Endothelial cell of umbilical vein (primary cell): Measurements from ENCODE around the gene GEMIN4. TPM values are rescaled to one million over a fixed set of nuclear protein-coding genes. Genes with fewer than 3 reads are reported as not detected.
A peak's percentile ranks its signal among the peaks of the same experiment; 100 is the strongest.

Source experiments
- BruUV-seq: library from RNA; stranded (reverse); fragments of 400-500 nt; replicated peaks from 2 replicates; lab custom pipeline; 2021; lab: Mats Ljungman, UMichigan
- CTCF ChIA-PET: fragments of 300-600, 350-600 bp; sonication (Branson Sonifier 250); formaldehyde crosslinking; loops from one replicate; lab custom pipeline; 2021; ENCODE audit warnings: antibody characterized with exemption, inconsistent platforms; lab: Charles Lee
- POLR2A ChIA-PET: fragments of 300-600, 350-600 bp; sonication (Branson Sonifier 250); formaldehyde crosslinking; loops from one replicate; lab custom pipeline; 2021; ENCODE audit warnings: antibody characterized with exemption, inconsistent platforms; lab: Charles Lee
- DNase-seq: peaks from one replicate; pipeline ENCODE4 v3.0.0-alpha.2; 2011; ENCODE audit warnings: low read depth, low spot score
- FAIRE-seq: peaks from 2 replicates; lab custom pipeline; 2011; peaks lifted over from hg19 to GRCh38; lab: Jason Lieb, UNC
- H2AFZ ChIP-seq: 2 replicates; pipeline ENCODE4 v1.6.0; 2012; ENCODE audit warnings: low read depth, low read length, control low read depth, inconsistent platforms
- H3K27ac ChIP-seq: 2 replicates; pipeline ENCODE4 v1.5.1; 2011; ENCODE audit warnings: low read depth, mild to moderate bottlenecking, control low read depth, low read length, moderate library complexity; ENCODE audit not compliant: insufficient read depth
- H3K27me3 ChIP-seq, 2 experiments: 2 replicates each; pipeline versions ENCODE4 v1.6.0 to v1.6.1; 2011; ENCODE audit warnings: low read length in 2 of 2, mixed read lengths in 1 of 2; ENCODE audit not compliant: control insufficient read depth in 2 of 2, insufficient read depth in 2 of 2
- H3K36me3 ChIP-seq, 2 experiments: 2 replicates in 1 of 2; 3 replicates in 1 of 2; pipeline ENCODE4 v1.5.1; 2011; ENCODE audit warnings: low read length in 2 of 2, mild to moderate bottlenecking in 1 of 2, moderate library complexity in 1 of 2; ENCODE audit not compliant: control insufficient read depth in 2 of 2, insufficient read depth in 2 of 2; ENCODE audit errors: extremely low read depth in 1 of 2
- H3K4me1 ChIP-seq: 3 replicates; pipeline ENCODE4 v1.5.1; 2011; ENCODE audit warnings: mild to moderate bottlenecking, low read length; ENCODE audit not compliant: control insufficient read depth, insufficient read depth; ENCODE audit errors: extremely low read depth
- H3K4me2 ChIP-seq: 2 replicates; pipeline ENCODE4 v1.6.1; 2011; ENCODE audit warnings: low read length, control low read depth, mixed read lengths; ENCODE audit not compliant: insufficient read depth
- H3K4me3 ChIP-seq, 3 experiments: fragments of 200-600 bp in 1 of 3; sonication (generic), shearing (Covaris generic) in 1 of 3; replicated peaks in 1 of 3; 2 replicates each; pipeline ENCODE4 v1.5.1; 2011 to 2016; ENCODE audit warnings: control low read depth in 3 of 3, low read length in 3 of 3, mild to moderate bottlenecking in 2 of 3, inconsistent platforms in 1 of 3, low read depth in 1 of 3, moderate library complexity in 1 of 3; ENCODE audit not compliant: insufficient read depth in 1 of 3
- H3K79me2 ChIP-seq: 2 replicates; pipeline ENCODE4 v1.6.0; 2012; ENCODE audit warnings: low read length, inconsistent platforms; ENCODE audit not compliant: control insufficient read depth, insufficient read depth
- H3K9ac ChIP-seq: replicated peaks from 2 replicates; pipeline ENCODE3; 2011; ENCODE audit warnings: low read length, control low read depth; ENCODE audit not compliant: insufficient read depth; ENCODE audit errors: extremely low read depth
- H3K9me1 ChIP-seq: replicated peaks from 3 replicates; pipeline ENCODE4 v1.6.0; 2011; ENCODE audit warnings: mild to moderate bottlenecking, low read length; ENCODE audit not compliant: control insufficient read depth, insufficient read depth; ENCODE audit errors: extremely low read depth
- H3K9me3 ChIP-seq: replicated peaks from 2 replicates; pipeline ENCODE4 v1.5.1; 2012; ENCODE audit warnings: low read length, inconsistent platforms; ENCODE audit not compliant: control insufficient read depth, insufficient read depth
- H4K20me1 ChIP-seq: replicated peaks from 2 replicates; pipeline ENCODE3; 2011; ENCODE audit warnings: mild to moderate bottlenecking, low read length; ENCODE audit not compliant: control insufficient read depth, insufficient read depth; ENCODE audit errors: extremely low read depth
- CTCF ChIP-seq, 2 donors: IDR thresholded peaks; 1 replicate in 1 of 2; 2 replicates in 1 of 2; pipeline ENCODE4 v1.5.1; 2011; ENCODE audit warnings: low read length in 2 of 2, mild to moderate bottlenecking in 2 of 2, moderate library complexity in 2 of 2, control low read depth in 1 of 2, inconsistent platforms in 1 of 2, low read depth in 1 of 2; ENCODE audit not compliant: insufficient read depth in 1 of 2; ENCODE audit errors: extremely low read depth in 1 of 2
- EZH2 ChIP-seq: IDR thresholded peaks from 2 replicates; pipeline ENCODE4 v1.6.1; 2012; ENCODE audit warnings: borderline replicate concordance, low read depth, mild to moderate bottlenecking, moderate library complexity, low read length, inconsistent platforms; ENCODE audit not compliant: severe bottlenecking
- FOS ChIP-seq: IDR thresholded peaks from 2 replicates; pipeline ENCODE4 v1.6.1; 2011; ENCODE audit warnings: mild to moderate bottlenecking, low read length, moderate library complexity, borderline replicate concordance; ENCODE audit not compliant: insufficient read depth
- GATA2 ChIP-seq: IDR thresholded peaks from 2 replicates; pipeline ENCODE4 v1.7.0; 2011; ENCODE audit warnings: low read depth, mild to moderate bottlenecking, moderate library complexity, mixed read lengths, low read length; ENCODE audit not compliant: insufficient read length, insufficient read depth
- JUN ChIP-seq: IDR thresholded peaks from 2 replicates; pipeline ENCODE4 v1.6.1; 2011; ENCODE audit warnings: borderline replicate concordance, low read depth; ENCODE audit not compliant: insufficient read length, insufficient read depth
- MAX ChIP-seq: IDR thresholded peaks from 2 replicates; pipeline ENCODE4 v1.6.1; 2011; ENCODE audit not compliant: insufficient read depth, insufficient read length
- MYC ChIP-seq: IDR thresholded peaks from one replicate; pipeline ENCODE4 v1.6.1; 2011; ENCODE audit warnings: mild to moderate bottlenecking, low read depth, low read length
- POLR2A ChIP-seq: IDR thresholded peaks from 2 replicates; pipeline ENCODE4 v1.6.1; 2012; ENCODE audit warnings: low read depth, mild to moderate bottlenecking, control low read depth, low read length
- POLR2AphosphoS5 ChIP-seq: IDR thresholded peaks from 2 replicates; pipeline ENCODE4 v1.6.1; 2012; ENCODE audit warnings: low read depth, mild to moderate bottlenecking, control low read depth, low read length, moderate library complexity; ENCODE audit not compliant: insufficient read depth
- dilution Hi-C: fragments of 300-500 bp; cut with MboI; formaldehyde crosslinking; loops from one replicate; pipeline ENCODE4 v1.15.0; 2019; ENCODE audit warnings: low sequenced_read_pairs; ENCODE audit not compliant: extremely low pct_ligation_motif_present
- intact Hi-C: fragments of 100-400 bp; cut with micrococcal nuclease; formaldehyde crosslinking; loops from one replicate; pipeline ENCODE4 v1.10.0; 2022
- polyA plus RNA-seq, 4 experiments: library from polyadenylated mRNA; depleted of rRNA in 3 of 4; stranded (reverse) in 3 of 4; unstranded in 1 of 4; fragments of >200 nt; gene quantifications; 2 replicates each; pipeline versions ENCODE4 v1.2.1 to v1.2.3, GENCODE V29; 2011 to 2012; ENCODE audit warnings: missing spikeins in 1 of 4
- total RNA-seq: library from RNA; stranded (reverse); gene quantifications from 2 replicates; pipeline ENCODE4 v1.2.3, GENCODE V29; 2021

Gene GEMIN4
- total and polyA plus RNA-seq, 2 donors (not counting 3 experiments of a cell fraction or from before 2014, with no cell fraction given) = 23.5 to 29.9 TPM

- TF ChIP-seq MYC = no peak
- no peak for TF ChIP-seq JUN
- no peak for TF ChIP-seq GATA2
- Histone ChIP-seq H3K4me2 (no peak overlapping the region), H3K9me3 (no peaks in the 10 kb centered on the region), H3K9ac (no peak overlapping the region), H3K4me3 (no peak overlapping the region), H3K36me3 (peaks cover 3 to 11% of the 10 kb centered on the region in 2 experiments), H3K79me2 (no peaks in the 10 kb centered on the region), H3K4me1 (peaks cover 10% of the 10 kb centered on the region), H4K20me1 (no peaks in the 10 kb centered on the region), H3K27ac (no peak overlapping the region), H3K9me1 (no peaks in the 10 kb centered on the region), H3K27me3 (no peaks in the 10 kb centered on the region), H2AFZ (no peak overlapping the region)
- intact Hi-C loops (loop anchor here (1.0 kb wide), 2 partner anchors 85 to 186 kb away; no protein-coding TSS in a partner anchor), dilution Hi-C loops (loop anchor here (25.0 kb wide), 1 partner anchor 192 kb away; the partner anchor contains the start of genes NXN and TIMM22)
- DNase-seq (no peak), FAIRE-seq (peak; percentile 4)
- no TSS peak for BruUV-seq
- POLR2A ChIA-PET = no interaction called here
- CTCF ChIA-PET = interaction anchor here (0.8 to 15.3 kb wide), 14 partner anchors 9 to 262 kb away, joined by 3 to 341 read pairs (median 4); partner anchors contain the start of genes NXN and TIMM22
Observed at GRCh38 chr17:795721-796120, 43.7 kb upstream of the GEMIN4 start.

- no peaks in the 10 kb centered on the region for H3K9me1 ChIP-seq
- H3K9me3 ChIP-seq = no peaks in the 10 kb centered on the region
- intact Hi-C loops = loop anchor here (1.0 kb wide), 2 partner anchors 85 to 186 kb away; no protein-coding TSS in a partner anchor
- TF ChIP-seq MYC (no peak), GATA2 (no peak), CTCF (IDR thresholded peaks at IDR 0.05; ENCODE audit: extremely low read depth in 1 of 2, insufficient read depth in 1 of 2, low read depth in 1 of 2, low read length in 2 of 2) (no peak), MAX (no peak), JUN (no peak), POLR2AphosphoS5 (no peak), POLR2A (no peak), FOS (no peak), EZH2 (no peak)
- H3K4me1 ChIP-seq = peaks cover 10% of the 10 kb centered on the region
- POLR2A ChIA-PET = no interaction called here
- CTCF ChIA-PET = interaction anchor here (0.8 to 15.3 kb wide), 13 partner anchors 9 to 261 kb away, joined by 3 to 341 read pairs (median 5); partner anchors contain the start of genes NXN and TIMM22
- no peaks in the 10 kb centered on the region for H3K27me3 ChIP-seq
- peak overlapping the region; percentile 70 for H3K4me2 ChIP-seq
- H2AFZ ChIP-seq = peak overlapping the region; percentile 14
- H4K20me1 ChIP-seq = no peaks in the 10 kb centered on the region
- peak overlapping the region in 2 of 3 experiments; percentile 12 to 24 for H3K4me3 ChIP-seq
- peak overlapping the region; percentile 5 for H3K9ac ChIP-seq
- no TSS peak for BruUV-seq
- dilution Hi-C loops = loop anchor here (25.0 kb wide), 1 partner anchor 192 kb away; the partner anchor contains the start of genes NXN and TIMM22
- H3K36me3 ChIP-seq = peaks cover 3 to 11% of the 10 kb centered on the region in 2 experiments
- H3K27ac ChIP-seq = no peak overlapping the region
- FAIRE-seq = peak; percentile 18
- no peaks in the 10 kb centered on the region for H3K79me2 ChIP-seq
- DNase-seq = no peak
Observed at GRCh38 chr17:795276-795675, 43.2 kb upstream of the GEMIN4 start.
